OCI-LY1 (cell line): ENCODE data around the gene ADORA2A.
A peak's percentile ranks its signal among the peaks of the same experiment; 100 is the strongest.

Experiments
- H2AFZ ChIP-seq: fragments of 200-600 bp; sonication (generic), shearing (Covaris generic); 2 replicates; pipeline ENCODE4 v1.6.0; 2014; ENCODE audit warnings: antibody characterized with exemption, mild to moderate bottlenecking, low read length
- H3F3A ChIP-seq: fragments of 200-600 bp; sonication (generic), shearing (Covaris generic); 2 replicates; pipeline ENCODE4 v1.6.0; 2014; ENCODE audit warnings: mild to moderate bottlenecking, antibody characterized with exemption, low read length, moderate library complexity; ENCODE audit not compliant: insufficient read depth
- H3K27ac ChIP-seq: fragments of 200-600 bp; sonication (generic); 2 replicates; pipeline ENCODE4 v1.5.1; 2014; ENCODE audit warnings: low read length, mixed run types, mild to moderate bottlenecking, low read depth; ENCODE audit not compliant: poor library complexity, severe bottlenecking
- H3K27me3 ChIP-seq: fragments of 200-600 bp; sonication (generic); 2 replicates; pipeline ENCODE4 v1.6.0; 2014; ENCODE audit warnings: antibody characterized with exemption, mild to moderate bottlenecking, low read length, moderate library complexity; ENCODE audit not compliant: insufficient read depth
- H3K36me3 ChIP-seq: fragments of 200-600 bp; sonication (generic); 2 replicates; pipeline ENCODE4 v1.6.1; 2014; ENCODE audit warnings: mild to moderate bottlenecking, antibody characterized with exemption, low read length, moderate library complexity, mixed read lengths; ENCODE audit not compliant: insufficient read depth
- H3K4me1 ChIP-seq: fragments of 200-600 bp; sonication (generic); 2 replicates; pipeline ENCODE4 v1.5.1; 2014; ENCODE audit warnings: mild to moderate bottlenecking, low read length, moderate library complexity; ENCODE audit not compliant: insufficient read depth, severe bottlenecking
- H3K4me2 ChIP-seq: fragments of 200-600 bp; sonication (generic), shearing (Covaris generic); 2 replicates; pipeline ENCODE4 v1.6.1; 2014; ENCODE audit warnings: low read length
- H3K4me3 ChIP-seq: fragments of 200-600 bp; sonication (generic); 2 replicates; pipeline ENCODE4 v1.5.1; 2014; ENCODE audit warnings: low read length, low read depth, mild to moderate bottlenecking, mixed read lengths; ENCODE audit not compliant: poor library complexity, severe bottlenecking
- H3K79me2 ChIP-seq: fragments of 200-600 bp; shearing (Covaris generic); 2 replicates; pipeline ENCODE4 v1.6.1; 2016; ENCODE audit warnings: mixed run types, low read length, mixed read lengths; ENCODE audit not compliant: insufficient read depth
- H3K9ac ChIP-seq: fragments of 200-600 bp; sonication (generic), shearing (Covaris generic); 2 replicates; pipeline ENCODE4 v1.6.1; 2014; ENCODE audit warnings: mild to moderate bottlenecking, low read length, mixed read lengths
- H3K9me2 ChIP-seq: fragments of 200-600 bp; sonication (generic), shearing (Covaris generic); 2 replicates; pipeline ENCODE4 v1.6.1; 2014; ENCODE audit warnings: low read depth, mild to moderate bottlenecking, low read length, mixed read lengths
- H3K9me3 ChIP-seq: fragments of 200-600 bp; shearing (Covaris generic); 2 replicates; pipeline ENCODE4 v1.6.1; 2014; ENCODE audit warnings: low read length, mixed read lengths
- H4K20me1 ChIP-seq: fragments of 200-600 bp; sonication (generic), shearing (Covaris generic); 2 replicates; pipeline ENCODE4 v1.6.0; 2016; ENCODE audit warnings: mild to moderate bottlenecking, low read length; ENCODE audit not compliant: insufficient read depth
- EZH2 ChIP-seq: fragments of 200-600 bp; sonication (generic), shearing (Covaris generic); IDR thresholded peaks from 2 replicates; pipeline ENCODE4 v1.8.0; 2017; ENCODE audit warnings: borderline replicate concordance, mixed run types, mild to moderate bottlenecking, antibody characterized with exemption, low read length, moderate library complexity, mixed read lengths
- TF ChIP-seq, protein P1 (sequence below): fragments of 200-600 bp; sonication (generic), shearing (Covaris generic); IDR thresholded peaks from 2 replicates; pipeline ENCODE4 v1.5.1; 2017; ENCODE audit warnings: mild to moderate bottlenecking, antibody characterized with exemption, low read length, moderate library complexity, mixed read lengths

The ADORA2A gene

DNA sequence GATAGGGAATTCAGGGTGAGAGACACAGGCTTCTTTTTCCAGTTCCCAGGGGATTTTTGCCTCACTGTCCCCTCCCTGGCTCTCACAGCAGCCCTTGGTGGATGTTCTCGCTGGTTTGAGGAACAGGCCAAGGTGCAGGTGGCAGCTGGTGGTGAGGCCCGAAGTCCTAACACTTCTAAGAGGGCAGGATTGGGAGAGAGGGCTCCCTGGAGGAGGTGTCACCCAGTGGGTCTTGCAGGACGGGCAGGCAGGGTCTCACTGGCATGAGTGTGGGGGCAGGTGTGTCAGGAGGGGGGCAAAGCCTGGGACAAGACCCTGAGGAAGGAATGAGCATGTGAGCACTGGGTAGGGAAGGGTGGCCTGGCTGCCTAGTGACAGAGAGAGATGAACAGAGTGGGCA, 9.2 kb downstream of the ADORA2A start:
- Histone ChIP-seq H3K4me2 (peak overlapping the region; percentile 24; the same call in 1 of the 2 replicates), H3K27me3 (no peaks in the 10 kb centered on the region), H3K27ac (peak overlapping the region; percentile 99), H3K79me2 (no peaks in the 10 kb centered on the region), H3K9me2 (no peaks in the 10 kb centered on the region), H3F3A (peaks cover 19% of the 10 kb centered on the region; the same call in 1 of the 2 replicates), H2AFZ (no peak overlapping the region), H3K36me3 (peaks cover 28% of the 10 kb centered on the region; the same call in 1 of the 2 replicates), H4K20me1 (no peaks in the 10 kb centered on the region), H3K4me1 (peaks cover 70% of the 10 kb centered on the region), H3K4me3 (no peak overlapping the region), H3K9me3 (no peaks in the 10 kb centered on the region), H3K9ac (peak overlapping the region; percentile 29; the same call in 1 of the 2 replicates)
- no peak for TF ChIP-seq EZH2
- TF ChIP-seq, protein P1, sequence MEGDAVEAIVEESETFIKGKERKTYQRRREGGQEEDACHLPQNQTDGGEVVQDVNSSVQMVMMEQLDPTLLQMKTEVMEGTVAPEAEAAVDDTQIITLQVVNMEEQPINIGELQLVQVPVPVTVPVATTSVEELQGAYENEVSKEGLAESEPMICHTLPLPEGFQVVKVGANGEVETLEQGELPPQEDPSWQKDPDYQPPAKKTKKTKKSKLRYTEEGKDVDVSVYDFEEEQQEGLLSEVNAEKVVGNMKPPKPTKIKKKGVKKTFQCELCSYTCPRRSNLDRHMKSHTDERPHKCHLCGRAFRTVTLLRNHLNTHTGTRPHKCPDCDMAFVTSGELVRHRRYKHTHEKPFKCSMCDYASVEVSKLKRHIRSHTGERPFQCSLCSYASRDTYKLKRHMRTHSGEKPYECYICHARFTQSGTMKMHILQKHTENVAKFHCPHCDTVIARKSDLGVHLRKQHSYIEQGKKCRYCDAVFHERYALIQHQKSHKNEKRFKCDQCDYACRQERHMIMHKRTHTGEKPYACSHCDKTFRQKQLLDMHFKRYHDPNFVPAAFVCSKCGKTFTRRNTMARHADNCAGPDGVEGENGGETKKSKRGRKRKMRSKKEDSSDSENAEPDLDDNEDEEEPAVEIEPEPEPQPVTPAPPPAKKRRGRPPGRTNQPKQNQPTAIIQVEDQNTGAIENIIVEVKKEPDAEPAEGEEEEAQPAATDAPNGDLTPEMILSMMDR: no peak

- H3K4me3 ChIP-seq: peak overlapping the region; percentile 0
- peak overlapping the region; percentile 29; the same call in 1 of the 2 replicates for H3K9ac ChIP-seq
- TF ChIP-seq EZH2: no peak
- TF ChIP-seq, protein P1: no peak
- peaks cover 64% of the 10 kb centered on the region for H3K4me1 ChIP-seq
- H2AFZ ChIP-seq: no peak overlapping the region
- no peaks in the 10 kb centered on the region for H3K27me3 ChIP-seq
- no peaks in the 10 kb centered on the region for H4K20me1 ChIP-seq
- H3F3A ChIP-seq: peaks cover 19% of the 10 kb centered on the region; the same call in 1 of the 2 replicates
- peaks cover 33% of the 10 kb centered on the region; the same call in 1 of the 2 replicates for H3K36me3 ChIP-seq
- H3K9me2 ChIP-seq: no peaks in the 10 kb centered on the region
- H3K4me2 ChIP-seq: peak overlapping the region; percentile 24; the same call in 1 of the 2 replicates
- H3K79me2 ChIP-seq: no peaks in the 10 kb centered on the region
- H3K9me3 ChIP-seq: no peaks in the 10 kb centered on the region
- H3K27ac ChIP-seq: peak overlapping the region; percentile 99
Observed at GRCh38 chr22:24437091-24437490, 9.7 kb downstream of the ADORA2A start.

- Histone ChIP-seq H4K20me1 (no peaks in the 10 kb centered on the region), H3K9me3 (no peaks in the 10 kb centered on the region), H3K27ac (peak overlapping the region; percentile 99), H3K9me2 (no peaks in the 10 kb centered on the region), H3K4me2 (peak overlapping the region; percentile 24; the same call in 1 of the 2 replicates), H3K36me3 (peaks cover 40% of the 10 kb centered on the region; the same call in 1 of the 2 replicates), H3K4me3 (no peak overlapping the region), H3K79me2 (no peaks in the 10 kb centered on the region), H3K4me1 (peaks cover 57% of the 10 kb centered on the region), H3F3A (peaks cover 19% of the 10 kb centered on the region; the same call in 1 of the 2 replicates), H2AFZ (no peak overlapping the region), H3K27me3 (no peaks in the 10 kb centered on the region), H3K9ac (peak overlapping the region; percentile 29; the same call in 1 of the 2 replicates)
- TF ChIP-seq, protein P1: peak; percentile 59
- TF ChIP-seq EZH2: no peak
Observed at GRCh38 chr22:24437741-24438328, 10.4 kb downstream of the ADORA2A start.
